Midbrain (tissue), 1 donor: Measurements from ENCODE around the gene WWC1.
"Not testable (repeated sequence)": the region's sequence is repeated elsewhere in the genome, so short reads cannot be mapped to it uniquely, and the experiment has no call there.

Source experiments
- DNase-seq: peaks from one replicate; lab custom pipeline; 2025; lab: John Stamatoyannopoulos, UW

The WWC1 gene

GRCh38 chr5:168409591-168410458, 118.4 kb downstream of the WWC1 start:
- DNase-seq = no peak

GRCh38 chr5:168411871-168412270, 120.4 kb downstream of the WWC1 start:
- DNase-seq = no peak

- DNase-seq = no peak
Measured at GRCh38 chr5:168413062-168413461, 121.6 kb downstream of the WWC1 start.

GRCh38 chr5:168413596-168413995, 122.2 kb downstream of the WWC1 start:
- DNase-seq = no peak

GRCh38 chr5:168415401-168415800, 124.0 kb downstream of the WWC1 start:
- DNase-seq = no peak

- no peak for DNase-seq
Measured at GRCh38 chr5:168415971-168416370, 124.5 kb downstream of the WWC1 start.

GRCh38 chr5:168417731-168418429, 126.4 kb downstream of the WWC1 start:
- DNase-seq = no peak

GRCh38 chr5:168420461-168420860, 129.0 kb downstream of the WWC1 start:
- DNase-seq = no peak

GRCh38 chr5:168422431-168422830, 131.0 kb downstream of the WWC1 start:
- no peak for DNase-seq

GRCh38 chr5:168423478-168423877, 132.0 kb downstream of the WWC1 start:
- DNase-seq = no peak

- no peak for DNase-seq
Measured at GRCh38 chr5:168423971-168424370, 132.5 kb downstream of the WWC1 start.

- DNase-seq = no peak
Measured at GRCh38 chr5:168424594-168425323, 133.3 kb downstream of the WWC1 start.

- DNase-seq = no peak
Measured at GRCh38 chr5:168426007-168426863, 134.8 kb downstream of the WWC1 start.

GRCh38 chr5:168426864-168427172, 135.4 kb downstream of the WWC1 start:
- DNase-seq = no peak

- DNase-seq = no peak
Measured at GRCh38 chr5:168427224-168427623, 135.8 kb downstream of the WWC1 start.

GRCh38 chr5:168428552-168428951, 137.1 kb downstream of the WWC1 start:
- no peak for DNase-seq

- no peak for DNase-seq
Measured at GRCh38 chr5:168430296-168430695, 138.9 kb downstream of the WWC1 start.

- no peak for DNase-seq
Measured at GRCh38 chr5:168432903-168433302, 141.5 kb downstream of the WWC1 start.

- DNase-seq = peak; percentile 23
Measured at GRCh38 chr5:168434001-168434400, 142.6 kb downstream of the WWC1 start.

GRCh38 chr5:168434746-168435321, 143.4 kb downstream of the WWC1 start:
- no peak for DNase-seq

- DNase-seq = not testable (repeated sequence)
Measured at GRCh38 chr5:168435340-168435739, 143.9 kb downstream of the WWC1 start.
